GM19395 (cell line): Measurements from ENCODE around the gene AKIRIN2.
A peak's percentile ranks its signal among the peaks of the same experiment; 100 is the strongest.

Source experiments
- ATAC-seq: cut with Tn5 transposase; IDR thresholded peaks from one replicate; pipeline ENCODE4 v1.9.1; 2021; ENCODE audit warnings: mild to moderate bottlenecking, moderate library complexity; ENCODE audit not compliant: unreplicated experiment

The AKIRIN2 gene

DNA sequence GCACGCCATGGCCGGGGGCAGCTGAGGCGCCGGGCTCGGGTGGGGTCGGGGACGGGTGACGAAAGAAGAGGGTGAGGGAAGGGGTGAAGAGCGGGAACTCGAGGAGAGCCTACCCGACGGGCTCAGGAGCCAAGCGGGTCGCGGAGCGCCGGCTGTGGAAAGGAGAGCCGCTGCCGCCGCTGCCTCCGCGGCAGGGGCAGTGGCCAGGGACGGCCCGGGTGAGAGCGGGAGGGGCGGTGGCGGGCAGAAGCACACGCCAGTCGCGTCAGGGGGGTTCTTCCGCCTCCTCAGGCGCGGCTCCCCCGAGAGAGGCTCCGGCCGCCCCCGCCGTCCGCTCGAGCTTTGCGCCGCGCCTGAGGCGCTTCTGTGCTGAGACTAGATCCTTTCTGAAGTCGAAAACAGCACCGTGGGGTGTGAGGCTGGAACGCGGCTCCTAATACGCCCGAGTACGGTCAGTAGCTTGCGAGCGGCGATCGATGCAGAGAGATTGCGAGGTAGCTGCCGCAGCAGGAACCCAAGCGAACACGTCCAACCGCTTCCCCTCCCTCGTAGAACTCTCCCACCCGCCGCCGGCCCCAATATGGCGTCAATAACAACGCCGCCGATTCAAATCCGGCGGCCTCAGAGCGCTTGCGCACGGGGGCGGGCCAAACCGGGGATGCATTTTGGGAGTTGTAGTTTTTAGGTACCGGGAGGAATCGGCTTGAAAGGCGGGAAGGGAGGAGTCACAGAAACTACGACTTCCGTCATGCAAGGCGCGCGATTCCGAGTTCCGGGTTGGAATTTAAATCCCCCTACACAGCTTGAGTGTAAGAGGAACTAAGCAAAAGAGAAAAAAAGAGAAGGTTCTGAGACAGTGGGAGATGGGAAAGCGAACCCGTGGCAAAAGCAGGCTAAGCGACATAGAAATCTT lies at the start of gene AKIRIN2:
Gene AKIRIN2, minus strand, starts transcription at position 558 of the 913 bp plus-strand sequence. Its CDS starts 549 bp downstream, at position 9.
- peak; percentile 73 for ATAC-seq

GRCh38 chr6:87747646-87748045 lies 45.6 kb upstream of the AKIRIN2 start:
- ATAC-seq: no peak

DNA sequence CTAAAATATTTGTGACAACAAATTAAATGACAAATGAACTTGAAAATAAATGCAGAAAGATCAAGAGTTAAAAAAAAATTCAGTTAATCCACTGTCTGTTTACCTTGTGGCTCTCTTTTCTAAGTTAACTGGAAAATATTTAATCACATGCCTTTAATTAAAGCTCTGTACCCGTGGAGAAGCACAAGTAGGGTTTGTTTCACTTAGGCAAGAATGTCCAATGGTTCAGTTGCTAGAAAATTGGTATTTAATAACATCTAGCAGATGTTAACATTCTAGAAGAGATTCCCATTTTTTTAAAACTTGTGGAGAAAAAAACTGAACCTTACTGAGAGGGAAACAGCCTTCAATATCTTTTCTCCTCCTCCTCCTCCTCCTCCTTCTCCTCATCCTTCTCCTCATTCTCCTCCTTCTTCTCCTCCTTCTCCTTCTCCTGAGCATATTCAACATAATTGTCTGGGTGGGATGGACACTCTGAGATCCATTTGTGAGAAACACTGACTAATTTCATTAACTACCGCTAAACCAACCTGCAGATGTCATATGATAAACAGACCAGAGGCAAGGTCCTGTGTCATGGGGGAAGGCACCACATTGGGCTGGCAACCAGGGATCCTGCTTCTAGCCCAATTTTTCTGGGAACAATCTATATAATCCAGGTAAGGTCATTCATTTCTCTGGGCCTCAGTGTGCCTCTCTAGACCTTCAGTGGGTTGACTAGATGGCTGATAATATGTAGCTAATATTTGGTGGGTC lies 44.1 kb upstream of the AKIRIN2 start:
- ATAC-seq: no peak

GRCh38 chr6:87743454-87743853 lies 41.4 kb upstream of the AKIRIN2 start:
- no peak for ATAC-seq

DNA sequence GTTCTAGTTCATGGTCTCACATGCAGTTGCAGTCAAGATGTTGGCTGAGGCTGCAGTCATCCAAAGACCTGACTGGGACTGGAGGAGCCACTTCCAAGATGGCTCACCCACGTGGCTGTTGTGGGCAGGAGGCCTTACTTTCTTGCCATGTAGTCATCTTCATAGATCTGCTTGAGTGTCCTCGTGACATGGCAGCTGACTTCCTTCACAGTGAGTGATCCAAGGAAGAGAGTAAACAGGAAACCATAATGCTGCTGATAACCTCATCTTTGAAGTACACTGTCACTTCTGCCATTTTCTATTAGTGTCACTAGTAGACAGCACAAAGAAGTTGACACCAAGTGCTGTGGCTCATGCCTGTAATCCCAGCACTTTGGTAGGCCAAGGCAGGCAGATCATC lies 40.1 kb upstream of the AKIRIN2 start:
- peak; percentile 70 for ATAC-seq

GRCh38 chr6:87741001-87741650 lies 39.1 kb upstream of the AKIRIN2 start:
- no peak for ATAC-seq

GRCh38 chr6:87738744-87739143 lies 36.7 kb upstream of the AKIRIN2 start:
- no peak for ATAC-seq

GRCh38 chr6:87738000-87738399 lies 36.0 kb upstream of the AKIRIN2 start:
- ATAC-seq: peak; percentile 50

- ATAC-seq: no peak
Measured at GRCh38 chr6:87736809-87737540, 34.9 kb upstream of the AKIRIN2 start.

GRCh38 chr6:87731818-87732661 lies 30.0 kb upstream of the AKIRIN2 start:
- peak; percentile 83 for ATAC-seq

DNA sequence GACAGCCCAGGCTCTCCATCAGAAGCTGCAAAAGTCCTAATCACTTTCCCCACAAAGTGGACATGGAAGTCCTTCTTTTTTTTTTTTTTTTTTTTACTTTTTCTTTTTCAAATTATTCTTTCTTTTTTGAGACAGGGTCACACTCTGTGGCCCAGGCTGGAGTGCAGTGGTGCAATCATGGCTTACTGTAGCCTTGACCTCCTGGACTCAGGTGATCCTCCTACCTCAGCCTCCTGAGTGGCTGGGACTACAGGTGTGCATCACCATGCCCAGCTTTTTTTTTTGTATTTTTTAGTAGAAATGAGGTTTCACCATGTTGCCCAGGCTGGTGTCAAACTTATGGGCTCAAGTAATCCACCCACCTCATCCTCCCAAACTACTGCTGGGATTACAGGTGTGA lies 29.0 kb upstream of the AKIRIN2 start:
- no peak for ATAC-seq

GRCh38 chr6:87729965-87730719 lies 28.1 kb upstream of the AKIRIN2 start:
- ATAC-seq: no peak

- no peak for ATAC-seq
Measured at GRCh38 chr6:87728706-87729105, 26.7 kb upstream of the AKIRIN2 start.

GRCh38 chr6:87724983-87725811 lies 23.2 kb upstream of the AKIRIN2 start:
- ATAC-seq: peak; percentile 92

DNA sequence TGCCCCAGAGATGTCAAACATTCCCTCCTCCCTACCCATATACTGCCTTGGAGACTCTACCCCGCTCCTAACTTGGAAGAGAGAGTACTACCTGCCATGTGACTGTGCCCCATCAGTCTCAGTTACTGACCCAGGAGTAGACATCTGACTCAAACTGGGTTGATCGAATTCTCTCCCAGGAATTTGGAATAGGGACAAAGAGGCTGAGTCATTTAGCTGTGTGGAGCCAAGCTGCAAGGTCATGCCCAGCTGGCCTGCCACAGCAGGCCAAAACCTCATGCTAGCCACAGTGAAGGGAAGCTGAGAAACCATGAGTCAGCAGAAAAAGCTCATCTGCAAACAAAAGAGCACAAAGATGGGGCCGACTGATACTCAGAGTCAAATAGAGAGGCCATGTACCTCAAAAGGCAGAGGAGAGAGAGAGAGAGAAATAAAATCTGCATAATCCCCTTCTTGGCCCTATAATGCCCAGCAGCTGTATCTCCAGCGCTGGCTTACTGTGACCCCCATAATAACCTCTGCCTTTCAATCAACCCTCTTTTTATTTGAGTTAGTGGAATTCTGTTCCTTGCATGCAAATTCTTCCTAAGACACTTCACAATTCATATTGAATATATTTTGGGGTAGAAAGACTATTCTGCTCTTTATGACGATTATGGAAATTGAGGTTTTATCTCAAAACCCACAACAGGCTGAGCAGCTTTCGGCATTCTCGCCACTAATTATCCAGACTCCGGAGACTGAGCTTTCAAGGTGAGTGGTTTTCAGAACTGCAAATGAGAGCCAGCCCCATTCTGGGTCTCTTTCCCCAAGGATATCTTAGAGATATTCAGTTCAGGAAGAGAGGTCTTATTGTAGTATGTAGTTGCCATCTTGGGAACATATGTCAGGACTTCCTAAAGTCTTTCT lies 21.4 kb upstream of the AKIRIN2 start:
- ATAC-seq: no peak

- no peak for ATAC-seq
Measured at GRCh38 chr6:87722540-87723169, 20.6 kb upstream of the AKIRIN2 start.

DNA sequence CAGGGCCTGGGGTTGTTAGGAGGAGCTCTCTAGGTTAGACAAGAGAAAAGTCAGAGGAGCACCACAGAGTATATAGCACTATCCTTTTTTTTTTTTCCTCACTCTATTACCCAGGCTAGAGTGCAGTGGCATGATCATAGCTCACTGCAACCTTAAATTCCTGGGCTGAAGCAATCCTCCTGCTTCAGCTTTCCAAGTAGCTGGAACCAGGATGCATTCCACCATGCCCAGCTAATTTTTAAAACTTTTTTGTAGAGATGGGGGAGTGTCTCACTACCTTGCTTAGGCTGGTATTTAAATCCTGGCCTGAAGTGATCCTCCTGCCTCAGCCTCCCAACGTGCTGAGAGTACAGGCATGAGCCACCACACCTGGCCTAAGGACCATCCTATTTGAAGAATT lies 19.3 kb upstream of the AKIRIN2 start:
- ATAC-seq: no peak
